Measurements from ENCODE around the gene OR1F1. TPM values are rescaled to one million over a fixed set of nuclear protein-coding genes. Genes with fewer than 3 reads are reported as not detected.

OR1F1 gene
- total RNA-seq, 1 experiment from 2014 or later = not detected

- no CpG with 5 or more reads among the region's 12 CpGs for WGBS (ENCODE audit: extremely low coverage, insufficient read length, low lambda C conversion rate)
- Histone ChIP-seq H4K5ac (ENCODE audit: insufficient read length, low read depth, low read length) (no peak overlapping the region), H3K79me1 (ENCODE audit: insufficient read depth, low read depth, low read length, poor library complexity, severe bottlenecking) (no peaks in the 10 kb centered on the region), H4K8ac (replicated peaks; ENCODE audit: insufficient read length, low read depth, low read length) (no peak overlapping the region), H3K27me3 (ENCODE audit: insufficient read depth, low read length) (no peaks in the 10 kb centered on the region), H2BK15ac (ENCODE audit: low read depth, low read length) (no peak overlapping the region), H2AFZ (ENCODE audit: low read length) (no peak overlapping the region), H3K56ac (ENCODE audit: insufficient read length, low read depth, low read length) (no peak overlapping the region), H3K23ac (ENCODE audit: insufficient read length, low read depth, low read length) (no peak overlapping the region), H2BK120ac (ENCODE audit: low read depth, low read length, poor library complexity, severe bottlenecking) (no peak overlapping the region), H3K18ac (ENCODE audit: insufficient read length, low read depth, low read length) (no peak overlapping the region), H2BK5ac (ENCODE audit: insufficient read length, low read length) (no peak overlapping the region), H3K79me2 (ENCODE audit: insufficient read depth, low read length) (no peaks in the 10 kb centered on the region), H2AK5ac (ENCODE audit: insufficient read length, low read length) (no peak overlapping the region), H4K91ac (ENCODE audit: insufficient read length, low read depth, low read length) (no peak overlapping the region), H3K27ac (ENCODE audit: insufficient read length, low read depth, low read length) (no peak overlapping the region), H3K4ac (ENCODE audit: low read depth, low read length) (no peak overlapping the region), H2BK20ac (ENCODE audit: low read depth, low read length, poor library complexity, severe bottlenecking) (no peak overlapping the region), H4K20me1 (ENCODE audit: control insufficient read depth, insufficient read depth, insufficient read length) (no peaks in the 10 kb centered on the region), H3K9me3 (ENCODE audit: control insufficient read depth, low read depth, low read length) (no peaks in the 10 kb centered on the region), H3K9ac (ENCODE audit: extremely low read depth, insufficient read length, low read length) (no peak overlapping the region), H3K4me1 (ENCODE audit: insufficient read depth, low read length) (no peaks in the 10 kb centered on the region), H3K14ac (ENCODE audit: insufficient read depth, low read length) (no peak overlapping the region), H3K23me2 (ENCODE audit: insufficient read length, low read depth, low read length, poor library complexity, severe bottlenecking) (no peaks in the 10 kb centered on the region), H3T11ph (ENCODE audit: low read length) (no peak overlapping the region), H2BK12ac (ENCODE audit: insufficient read length, low read depth, low read length) (no peak overlapping the region), H3K4me2 (ENCODE audit: insufficient read depth, insufficient read length, low read length) (no peak overlapping the region)
- H3K9me3 Mint-ChIP-seq = no peaks in the 10 kb centered on the region
- H3K27ac Mint-ChIP-seq = no peak overlapping the region
- TF ChIP-seq CTCF (conservative IDR thresholded peaks at IDR 0.05) = no peak
- H3K4me1 Mint-ChIP-seq = 0 out of 4 replicates have a peak, but pooled peaks cover 0 to 4% of the 10 kb centered on the region in 2 experiments
- no peaks in the 10 kb centered on the region for H3K36me3 Mint-ChIP-seq (ENCODE audit: insufficient read depth in 1 of 3, low read depth in 3 of 3)
- peak overlapping the region in 1 of 2 experiments; percentile 18; a peak in 2 of 5 replicates for H3K4me3 Mint-ChIP-seq
- H3K27me3 Mint-ChIP-seq (ENCODE audit: low read depth) = peaks cover 6% of the 10 kb centered on the region
- no peak for DNase-seq
Measured at GRCh38 chr16:3165111-3165822, 22.7 kb upstream of the OR1F1 start.
